ENCODE results near the gene WTIP.

- TF ChIP-seq CTCF (IDR thresholded peaks at IDR 0.05) (no peak), POLR2A (IDR thresholded peaks at IDR 0.05) (no peak), POLR2AphosphoS5 (IDR thresholded peaks at IDR 0.05) (no peak)
Observed at GRCh38 chr19:34519602-34520001, 38.0 kb downstream of the WTIP start.
